IMR-90 (cell line): ENCODE data around the gene DISP1.

Source experiments
- CTCF ChIP-seq: conservative IDR thresholded peaks from 2 replicates; pipeline ENCODE4 v1.5.1; 2012; ENCODE audit warnings: mild to moderate bottlenecking, low read depth, low read length, improper control_type of control experiment
- FOS ChIP-seq: fragments of 150-350 bp; IDR thresholded peaks from 2 replicates; pipeline ENCODE4 v1.6.1; 2016; ENCODE audit warnings: low read depth, low read length
- MAFK ChIP-seq: IDR thresholded peaks from 2 replicates; pipeline ENCODE4 v1.6.1; 2012; ENCODE audit warnings: low read depth, low read length, improper control_type of control experiment
- MAZ ChIP-seq: IDR thresholded peaks from 2 replicates; pipeline ENCODE4 v1.6.1; 2012; ENCODE audit warnings: low read depth, mild to moderate bottlenecking, low read length, improper control_type of control experiment, moderate library complexity, borderline replicate concordance
- TF ChIP-seq, protein P1 (sequence below): fragments of 150-350 bp; IDR thresholded peaks from 2 replicates; pipeline ENCODE4 v1.6.1; 2016; ENCODE audit warnings: low read depth, mild to moderate bottlenecking, low read length, moderate library complexity, borderline replicate concordance

DNA sequence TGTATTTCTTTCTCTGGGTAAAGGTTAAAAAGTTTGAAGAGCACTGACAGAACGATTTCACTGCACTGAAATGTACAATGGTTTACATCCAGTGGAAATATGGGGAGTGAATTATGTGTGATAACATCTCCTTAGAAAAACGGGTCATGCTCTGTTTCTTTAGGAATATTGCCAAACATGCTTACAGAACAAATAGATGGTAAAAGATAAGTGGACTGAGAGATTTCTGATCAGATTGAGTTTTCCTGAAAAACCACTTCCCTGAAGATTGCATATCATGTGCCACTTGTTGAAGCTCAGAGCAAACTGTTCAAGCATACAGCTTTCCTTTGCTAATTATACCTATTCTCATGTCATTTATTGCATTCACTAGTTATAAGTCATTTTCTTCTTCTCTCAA lies 29.9 kb upstream of the DISP1 start:
- TF ChIP-seq CTCF (no peak), FOS (no peak), MAZ (no peak), MAFK (no peak)
- TF ChIP-seq, protein P1, sequence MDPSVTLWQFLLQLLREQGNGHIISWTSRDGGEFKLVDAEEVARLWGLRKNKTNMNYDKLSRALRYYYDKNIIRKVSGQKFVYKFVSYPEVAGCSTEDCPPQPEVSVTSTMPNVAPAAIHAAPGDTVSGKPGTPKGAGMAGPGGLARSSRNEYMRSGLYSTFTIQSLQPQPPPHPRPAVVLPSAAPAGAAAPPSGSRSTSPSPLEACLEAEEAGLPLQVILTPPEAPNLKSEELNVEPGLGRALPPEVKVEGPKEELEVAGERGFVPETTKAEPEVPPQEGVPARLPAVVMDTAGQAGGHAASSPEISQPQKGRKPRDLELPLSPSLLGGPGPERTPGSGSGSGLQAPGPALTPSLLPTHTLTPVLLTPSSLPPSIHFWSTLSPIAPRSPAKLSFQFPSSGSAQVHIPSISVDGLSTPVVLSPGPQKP: no peak
